ENCODE results near the gene TMEM74B.

DNA sequence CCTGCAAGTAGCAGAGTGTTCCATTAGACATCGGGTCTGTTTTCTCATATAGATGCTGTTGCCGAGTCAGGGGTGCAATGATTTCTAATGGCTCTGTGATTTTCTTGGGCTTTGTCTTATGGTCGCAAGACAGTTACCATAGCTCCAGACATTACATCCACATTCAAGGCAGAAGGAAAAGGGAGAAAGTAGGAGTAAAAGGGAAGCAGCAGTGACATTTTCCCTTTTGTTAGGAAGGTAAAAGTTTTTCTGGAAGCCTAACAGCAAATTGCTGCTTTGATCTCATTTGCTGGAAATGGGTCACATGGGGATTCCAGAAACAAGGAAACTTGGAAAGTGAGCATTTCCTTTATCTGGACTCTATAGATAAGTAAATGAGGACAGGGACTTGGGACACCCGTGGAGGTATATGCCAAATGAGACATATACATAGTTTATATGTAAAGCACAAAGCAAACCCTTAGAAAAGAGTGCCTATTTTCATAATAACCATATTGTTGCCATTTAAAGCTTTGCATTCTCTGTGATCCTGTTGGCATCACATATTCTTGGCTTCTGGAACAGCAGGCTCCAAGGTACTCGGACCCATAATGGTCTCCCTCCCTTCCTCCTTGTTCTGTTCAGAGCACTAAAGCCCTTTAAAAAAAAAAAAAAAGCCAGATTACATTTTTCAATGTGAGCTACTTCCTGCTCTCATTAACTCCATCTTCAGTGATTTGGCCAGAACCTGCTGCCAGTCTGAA is 18.2 kb upstream of the TMEM74B start, which contains the start of gene C20orf202:
- TF ChIP-seq, protein P1, sequence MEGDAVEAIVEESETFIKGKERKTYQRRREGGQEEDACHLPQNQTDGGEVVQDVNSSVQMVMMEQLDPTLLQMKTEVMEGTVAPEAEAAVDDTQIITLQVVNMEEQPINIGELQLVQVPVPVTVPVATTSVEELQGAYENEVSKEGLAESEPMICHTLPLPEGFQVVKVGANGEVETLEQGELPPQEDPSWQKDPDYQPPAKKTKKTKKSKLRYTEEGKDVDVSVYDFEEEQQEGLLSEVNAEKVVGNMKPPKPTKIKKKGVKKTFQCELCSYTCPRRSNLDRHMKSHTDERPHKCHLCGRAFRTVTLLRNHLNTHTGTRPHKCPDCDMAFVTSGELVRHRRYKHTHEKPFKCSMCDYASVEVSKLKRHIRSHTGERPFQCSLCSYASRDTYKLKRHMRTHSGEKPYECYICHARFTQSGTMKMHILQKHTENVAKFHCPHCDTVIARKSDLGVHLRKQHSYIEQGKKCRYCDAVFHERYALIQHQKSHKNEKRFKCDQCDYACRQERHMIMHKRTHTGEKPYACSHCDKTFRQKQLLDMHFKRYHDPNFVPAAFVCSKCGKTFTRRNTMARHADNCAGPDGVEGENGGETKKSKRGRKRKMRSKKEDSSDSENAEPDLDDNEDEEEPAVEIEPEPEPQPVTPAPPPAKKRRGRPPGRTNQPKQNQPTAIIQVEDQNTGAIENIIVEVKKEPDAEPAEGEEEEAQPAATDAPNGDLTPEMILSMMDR (IDR thresholded peaks at IDR 0.05): no peak
- no peak for TF ChIP-seq POLR2A (IDR thresholded peaks at IDR 0.05)
